Activated T-cell treated with anti-CD3 and anti-CD28 coated beads, Interleukin-2, amount 50 U/mL, for 24 hours (primary cell): ENCODE results near the gene CAMSAP1.

ENCODE experiments used
- DNase-seq: peaks from one replicate; pipeline ENCODE4 v3.0.0-alpha.2; 2020
- H3K27ac Mint-ChIP-seq: 2 replicates; pipeline ENCODE4 v1.8.0; 2020; ENCODE audit warnings: mild to moderate bottlenecking, mixed read lengths
- H3K27me3 Mint-ChIP-seq: 2 replicates; pipeline ENCODE4 v1.8.0; 2020; ENCODE audit warnings: mixed read lengths
- H3K36me3 Mint-ChIP-seq: 2 replicates; pipeline ENCODE4 v1.8.0; 2020; ENCODE audit warnings: low read depth, mixed read lengths
- H3K4me1 Mint-ChIP-seq: 2 replicates; pipeline ENCODE4 v1.8.0; 2020; ENCODE audit warnings: low read depth, mixed read lengths
- H3K4me3 Mint-ChIP-seq: 2 replicates; pipeline ENCODE4 v1.8.0; 2020; ENCODE audit warnings: mild to moderate bottlenecking, moderate library complexity, mixed read lengths
- H3K9me3 Mint-ChIP-seq: 2 replicates; pipeline ENCODE4 v1.8.0; 2020; ENCODE audit warnings: mixed read lengths

CAMSAP1 gene

DNA sequence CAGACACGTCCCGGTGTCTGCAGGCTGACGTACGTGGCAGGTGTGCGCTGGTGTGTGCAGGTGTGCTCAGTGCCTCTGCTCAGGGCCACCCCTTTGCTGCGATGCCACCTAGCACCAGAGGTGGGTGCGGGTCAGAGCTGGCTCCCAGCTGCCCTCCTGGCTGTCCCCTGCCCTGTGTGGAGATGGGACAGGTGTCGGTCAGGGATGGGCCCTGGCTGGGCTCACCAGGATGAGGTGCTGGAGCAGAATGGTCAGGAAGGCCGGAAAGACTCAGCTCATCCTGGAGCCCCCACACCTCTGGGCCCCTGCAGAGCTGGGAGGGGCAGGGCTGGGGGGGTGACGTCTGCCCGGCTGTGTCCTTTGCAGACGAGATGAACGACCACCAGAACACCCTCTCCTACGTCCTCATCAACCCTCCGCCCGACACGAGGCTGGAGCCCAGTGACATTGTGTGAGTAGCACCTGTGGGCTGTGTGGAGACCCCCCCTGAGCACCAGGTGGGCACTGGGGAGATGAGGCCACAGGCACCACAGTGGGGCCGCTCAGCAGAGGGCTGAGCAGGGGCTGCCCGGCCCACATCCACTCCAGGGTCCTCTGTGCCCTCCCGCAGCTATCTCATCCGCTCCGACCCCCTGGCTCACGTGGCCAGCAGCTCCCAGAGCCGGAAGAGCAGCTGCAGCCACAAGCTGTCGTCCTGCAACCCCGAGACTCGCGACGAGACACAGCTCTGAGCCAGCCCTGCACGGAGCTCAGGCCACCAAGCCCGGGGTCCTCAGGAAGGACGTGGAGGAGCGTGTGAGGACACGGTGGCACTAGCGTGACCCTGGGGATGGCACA is 115.7 kb downstream of the CAMSAP1 start:
- Mint-ChIP-seq H3K27me3 (no peaks in the 10 kb centered on the region), H3K27ac (no peak overlapping the region), H3K4me1 (no peaks in the 10 kb centered on the region), H3K9me3 (no peaks in the 10 kb centered on the region), H3K36me3 (no peaks in the 10 kb centered on the region), H3K4me3 (no peak overlapping the region)
- DNase-seq: no peak

DNA sequence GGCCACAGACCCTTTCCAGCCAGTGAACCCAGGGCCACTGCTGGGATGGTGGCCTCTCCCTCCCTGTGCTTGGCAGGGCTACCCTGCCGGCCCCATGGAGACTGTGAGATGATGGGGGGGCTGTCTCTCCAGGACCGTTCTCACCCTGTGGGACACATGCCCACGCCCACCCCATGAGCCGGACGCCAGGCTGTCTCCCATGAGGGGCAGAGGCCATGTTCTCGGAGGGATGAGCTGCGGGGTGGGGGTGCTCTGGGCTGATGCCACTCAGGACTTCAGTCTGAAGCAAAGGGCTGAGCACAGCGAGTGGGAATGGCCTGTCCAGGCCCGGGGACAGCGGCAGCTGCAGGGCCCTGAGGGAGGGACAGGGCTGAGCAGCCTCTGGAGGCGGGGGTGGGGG is 116.5 kb downstream of the CAMSAP1 start:
- Mint-ChIP-seq H3K27ac (no peak overlapping the region), H3K9me3 (no peaks in the 10 kb centered on the region), H3K36me3 (no peaks in the 10 kb centered on the region), H3K4me3 (no peak overlapping the region), H3K4me1 (no peaks in the 10 kb centered on the region), H3K27me3 (no peaks in the 10 kb centered on the region)
- no peak for DNase-seq

DNA sequence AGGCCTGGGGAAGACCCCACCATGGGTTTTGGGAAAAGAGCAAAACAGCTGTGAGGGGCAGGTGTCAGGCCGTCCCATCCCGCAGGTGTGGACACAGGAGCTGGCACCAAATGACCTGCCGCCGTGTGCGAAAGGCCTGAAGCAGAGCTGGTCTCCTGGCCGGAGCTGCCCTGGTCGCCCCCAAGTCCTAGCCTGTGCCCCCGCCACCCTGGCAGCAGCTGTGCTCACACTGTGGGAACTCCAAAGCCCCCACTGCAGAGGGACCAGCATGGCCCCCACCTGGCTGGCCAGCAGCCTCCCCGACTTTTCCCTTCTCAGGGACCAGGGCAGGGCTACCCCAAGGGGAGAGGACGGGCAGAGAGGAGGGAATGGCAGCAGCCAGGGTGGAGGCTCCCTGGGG is 117.0 kb downstream of the CAMSAP1 start:
- Mint-ChIP-seq H3K27ac (no peak overlapping the region), H3K36me3 (no peaks in the 10 kb centered on the region), H3K4me3 (no peak overlapping the region), H3K4me1 (no peaks in the 10 kb centered on the region), H3K9me3 (no peaks in the 10 kb centered on the region), H3K27me3 (no peaks in the 10 kb centered on the region)
- DNase-seq: no peak

DNA sequence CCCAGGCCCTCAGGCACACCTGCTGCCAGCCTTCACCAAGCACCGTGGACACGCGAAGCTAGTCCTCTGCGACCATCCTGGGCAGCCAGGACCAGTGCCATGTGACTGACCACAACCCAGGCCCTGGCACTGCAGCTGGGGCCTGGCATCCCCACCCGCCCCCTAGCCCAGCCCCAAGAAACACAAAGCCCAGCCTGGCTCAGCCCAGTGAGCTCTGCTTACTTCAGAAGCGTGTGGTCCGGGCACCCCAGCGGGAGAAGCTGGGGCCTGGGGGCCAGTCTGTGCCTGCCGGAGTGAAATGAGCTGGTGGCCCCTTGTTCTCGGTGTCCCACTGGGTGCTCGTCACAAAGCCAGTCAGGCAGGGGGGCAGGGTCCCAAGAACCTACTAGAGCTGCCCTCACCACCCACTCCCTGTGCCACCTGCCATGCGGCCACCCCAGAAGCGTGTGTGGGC is 117.5 kb downstream of the CAMSAP1 start:
- H3K36me3 Mint-ChIP-seq: no peaks in the 10 kb centered on the region
- H3K4me3 Mint-ChIP-seq: no peak overlapping the region
- H3K27ac Mint-ChIP-seq: no peak overlapping the region
- DNase-seq: no peak
- H3K9me3 Mint-ChIP-seq: no peaks in the 10 kb centered on the region
- H3K4me1 Mint-ChIP-seq: no peaks in the 10 kb centered on the region
- H3K27me3 Mint-ChIP-seq: no peaks in the 10 kb centered on the region

DNA sequence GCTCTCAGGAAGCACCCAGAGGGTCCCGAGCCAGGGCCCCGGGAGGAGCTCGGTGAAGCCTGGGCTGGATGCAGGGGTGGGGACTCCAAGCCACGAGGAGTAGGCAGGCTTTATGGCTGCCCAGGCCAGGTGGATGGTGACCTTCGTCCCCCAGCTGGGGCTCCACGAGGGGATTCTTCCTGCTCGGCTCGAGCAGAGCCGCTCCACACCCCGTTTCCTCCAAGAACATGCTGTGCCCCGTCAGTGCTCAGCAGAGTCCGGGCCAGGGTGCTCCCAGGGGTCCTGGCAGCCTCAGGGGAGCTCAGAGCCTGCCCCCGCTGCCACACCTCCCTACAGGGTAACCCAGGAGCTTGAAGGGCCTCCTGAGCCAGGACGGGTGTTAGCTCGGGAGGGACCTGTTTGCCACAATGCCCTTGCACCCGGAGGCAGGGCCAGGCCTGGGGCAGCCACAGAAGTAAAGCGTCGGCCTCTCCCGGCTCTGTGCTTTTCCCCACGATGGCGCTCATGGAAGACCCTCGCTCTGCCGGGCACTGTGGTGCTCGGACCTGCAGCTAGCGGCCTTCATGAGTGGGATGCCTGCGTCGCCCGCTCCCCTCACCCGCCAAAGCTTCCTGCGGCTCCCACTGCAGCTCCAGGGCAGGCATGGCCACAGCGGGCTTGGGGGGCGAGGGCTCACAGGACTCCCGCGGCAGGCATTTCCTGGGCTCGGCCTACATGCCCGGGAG is 118.6 kb downstream of the CAMSAP1 start:
- Mint-ChIP-seq H3K27me3 (no peaks in the 10 kb centered on the region), H3K36me3 (no peaks in the 10 kb centered on the region), H3K4me1 (no peaks in the 10 kb centered on the region), H3K4me3 (no peak overlapping the region), H3K27ac (no peak overlapping the region), H3K9me3 (no peaks in the 10 kb centered on the region)
- no peak for DNase-seq

DNA sequence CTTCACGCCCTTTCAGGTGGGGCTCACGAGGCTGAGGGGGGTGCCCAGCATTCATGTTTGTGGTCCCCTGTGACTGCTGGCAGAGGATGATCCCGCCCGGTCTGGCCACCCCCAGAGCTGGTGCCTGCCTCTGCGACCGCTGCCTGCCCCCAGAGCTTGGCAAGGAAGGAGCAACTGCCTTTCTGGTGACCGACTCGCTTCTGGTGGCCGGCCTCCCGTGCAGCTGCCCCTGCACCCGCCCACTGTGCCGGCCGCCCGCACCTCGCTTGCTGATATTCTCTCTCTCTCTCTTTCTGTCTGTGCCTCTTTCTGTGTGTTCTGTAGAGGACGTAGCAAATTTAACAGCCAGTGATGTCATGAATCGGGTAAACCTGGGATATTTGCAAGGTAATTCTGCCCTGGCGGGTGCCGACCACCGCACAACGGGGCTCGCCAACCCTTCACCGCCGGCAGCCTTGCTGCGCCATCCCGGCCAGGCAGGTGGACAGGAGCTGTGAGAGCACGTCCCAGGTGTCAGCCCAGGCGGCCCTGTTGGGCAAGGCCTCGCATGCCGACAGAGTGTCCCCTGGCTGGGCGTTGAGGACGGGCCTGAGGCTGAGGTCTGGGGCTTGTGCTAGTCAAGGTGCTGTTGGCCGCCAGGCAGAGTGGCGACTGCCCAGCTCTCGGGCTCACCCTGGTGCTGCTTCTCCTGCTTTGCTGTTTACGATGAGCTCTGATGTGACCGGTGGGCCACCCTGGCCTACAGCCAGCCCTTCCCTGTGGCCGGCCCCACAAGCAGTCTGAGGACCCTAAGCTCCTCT is 119.4 kb downstream of the CAMSAP1 start:
- no peaks in the 10 kb centered on the region for H3K9me3 Mint-ChIP-seq
- H3K4me1 Mint-ChIP-seq: no peaks in the 10 kb centered on the region
- H3K27ac Mint-ChIP-seq: no peak overlapping the region

DNA sequence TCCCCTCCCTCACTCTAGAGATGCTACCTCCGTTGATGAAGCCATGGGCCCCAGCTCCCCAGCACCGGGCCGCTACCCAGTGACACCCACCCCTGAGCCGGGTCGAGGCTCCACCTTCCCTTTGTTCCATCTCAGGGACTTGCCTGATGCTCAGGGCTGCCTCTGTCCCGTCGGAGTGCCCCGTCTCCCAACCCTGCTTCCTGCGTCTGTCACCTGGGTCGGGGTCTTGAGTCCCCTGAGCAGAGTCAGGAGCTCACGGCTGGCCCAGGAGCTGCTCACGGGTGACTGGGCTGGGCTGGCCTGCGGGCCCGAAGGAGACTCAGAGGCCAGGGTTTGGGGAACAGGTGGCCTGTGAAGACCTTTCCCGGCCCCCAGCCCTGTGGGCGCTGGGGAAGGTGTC is 120.0 kb downstream of the CAMSAP1 start:
- Mint-ChIP-seq H3K4me1 (no peaks in the 10 kb centered on the region), H3K9me3 (no peaks in the 10 kb centered on the region), H3K4me3 (no peak overlapping the region), H3K27me3 (no peaks in the 10 kb centered on the region), H3K36me3 (no peaks in the 10 kb centered on the region), H3K27ac (no peak overlapping the region)
- DNase-seq: no peak

More for the DNA sequence above, 119.4 kb downstream of the CAMSAP1 start:
- Mint-ChIP-seq H3K36me3 (no peaks in the 10 kb centered on the region), H3K27me3 (no peaks in the 10 kb centered on the region), H3K4me3 (no peak overlapping the region)
- no peak for DNase-seq

DNA sequence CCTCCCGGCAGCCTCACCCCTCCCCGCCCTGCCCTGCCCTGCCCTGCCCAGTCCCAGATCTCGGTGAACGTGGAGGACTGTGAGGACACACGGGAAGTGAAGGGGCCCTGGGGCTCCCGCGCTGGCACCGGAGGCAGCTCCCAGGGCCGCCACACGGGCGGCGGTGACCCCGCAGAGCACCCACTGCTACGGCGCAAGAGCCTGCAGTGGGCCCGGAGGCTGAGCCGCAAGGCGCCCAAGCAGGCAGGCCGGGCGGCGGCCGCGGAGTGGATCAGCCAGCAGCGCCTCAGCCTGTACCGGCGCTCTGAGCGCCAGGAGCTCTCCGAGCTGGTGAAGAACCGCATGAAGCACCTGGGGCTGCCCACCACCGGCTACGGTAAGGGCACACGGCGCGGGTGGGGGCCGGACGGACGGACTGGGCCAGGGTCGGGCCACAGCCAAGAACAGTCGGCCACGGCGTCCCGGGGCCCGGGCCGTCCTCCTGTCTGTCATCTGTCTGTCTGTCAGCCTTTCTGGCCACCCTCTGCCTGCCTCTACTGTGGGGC is 121.1 kb downstream of the CAMSAP1 start:
- Mint-ChIP-seq H3K4me1 (no peaks in the 10 kb centered on the region), H3K9me3 (no peaks in the 10 kb centered on the region), H3K4me3 (no peak overlapping the region), H3K27me3 (no peaks in the 10 kb centered on the region), H3K36me3 (no peaks in the 10 kb centered on the region), H3K27ac (no peak overlapping the region)
- DNase-seq: no peak

DNA sequence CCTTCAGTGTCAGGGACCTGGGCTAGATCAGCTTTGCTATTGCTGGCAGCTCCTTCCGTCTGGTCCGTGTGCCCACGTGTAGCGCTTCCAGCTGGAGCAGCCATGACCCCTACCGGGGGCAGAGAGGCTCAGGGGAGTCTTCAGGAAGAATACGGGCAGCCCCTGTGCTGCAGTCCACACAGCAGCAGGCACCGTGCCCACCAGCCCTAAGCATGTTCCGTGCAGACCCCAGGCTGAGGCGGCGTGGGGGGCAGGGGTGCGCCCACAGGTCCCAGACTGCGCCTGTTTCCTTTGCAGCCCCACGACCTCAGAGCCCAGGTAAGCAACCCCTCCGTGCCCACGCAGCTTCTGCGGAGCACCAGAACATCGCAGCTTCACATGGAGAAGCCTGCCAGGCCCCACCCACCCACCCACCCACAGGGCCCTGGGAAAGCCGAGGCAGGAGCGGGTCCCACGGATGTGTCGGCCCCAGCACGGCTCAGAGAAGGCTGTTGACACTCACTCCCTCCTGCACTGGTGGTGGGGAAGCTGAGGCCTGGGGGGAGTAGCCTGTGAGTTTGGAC is 122.3 kb downstream of the CAMSAP1 start:
- no peaks in the 10 kb centered on the region for H3K36me3 Mint-ChIP-seq
- no peaks in the 10 kb centered on the region for H3K27me3 Mint-ChIP-seq
- H3K4me1 Mint-ChIP-seq: no peaks in the 10 kb centered on the region
- H3K9me3 Mint-ChIP-seq: no peaks in the 10 kb centered on the region
- no peak overlapping the region for H3K4me3 Mint-ChIP-seq
- no peak for DNase-seq
- no peak overlapping the region for H3K27ac Mint-ChIP-seq

DNA sequence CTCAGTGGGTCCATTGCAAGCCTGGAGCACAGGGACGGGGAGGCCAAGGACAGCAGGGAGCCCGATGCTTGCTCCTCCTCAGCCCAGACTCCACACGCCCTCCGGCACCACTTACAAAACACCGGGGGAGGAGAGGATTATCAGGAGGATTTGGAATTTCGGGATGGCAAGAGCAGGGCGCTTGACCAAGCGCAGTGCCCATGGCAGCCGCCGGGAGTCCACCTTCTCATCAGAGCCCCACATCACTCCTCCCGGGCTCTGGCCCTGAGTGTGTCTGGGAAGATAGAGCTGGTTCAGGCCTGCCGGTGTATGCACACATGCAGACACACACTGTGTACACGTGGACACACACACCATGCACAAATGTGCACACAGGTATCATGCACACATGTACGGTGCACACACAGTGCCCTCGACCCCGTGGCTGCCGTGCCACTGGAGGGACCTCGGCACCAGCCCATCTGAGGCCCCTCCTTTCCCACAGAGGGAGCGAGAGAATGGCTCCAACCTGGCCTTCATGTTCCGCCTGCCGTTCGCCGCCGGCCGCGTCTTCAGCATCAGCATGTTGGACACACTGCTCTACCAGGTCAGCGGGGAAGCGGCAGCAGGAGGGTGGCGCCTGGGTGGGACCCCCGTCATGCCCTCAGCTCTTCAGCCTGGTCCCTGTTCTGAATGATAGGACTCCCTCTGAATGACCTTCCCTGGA is 123.7 kb downstream of the CAMSAP1 start:
- Mint-ChIP-seq H3K27ac (no peak overlapping the region), H3K9me3 (no peaks in the 10 kb centered on the region), H3K4me3 (no peak overlapping the region), H3K4me1 (no peaks in the 10 kb centered on the region), H3K36me3 (no peaks in the 10 kb centered on the region), H3K27me3 (no peaks in the 10 kb centered on the region)
- DNase-seq: no peak

DNA sequence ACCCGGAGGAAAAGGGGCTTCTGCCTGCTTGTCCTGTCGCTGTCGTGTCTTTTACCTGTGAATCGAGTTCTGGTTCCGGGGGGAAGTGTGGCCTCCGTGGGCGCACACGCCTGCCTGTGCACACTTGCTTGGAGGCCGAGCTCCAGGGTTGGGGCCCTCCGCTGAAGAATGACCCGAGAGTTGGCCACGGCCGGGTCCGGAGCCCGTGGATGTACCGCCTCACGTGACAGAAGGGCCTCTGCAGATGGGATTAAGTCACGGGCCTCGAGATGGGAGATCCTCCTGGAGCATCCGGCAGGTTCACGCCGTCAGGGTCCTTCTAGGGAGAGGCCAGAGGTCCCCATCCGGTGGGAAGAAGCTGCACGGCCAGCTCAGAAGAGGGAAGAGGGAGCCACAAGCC is 124.4 kb downstream of the CAMSAP1 start:
- H3K4me1 Mint-ChIP-seq: no peaks in the 10 kb centered on the region

DNA sequence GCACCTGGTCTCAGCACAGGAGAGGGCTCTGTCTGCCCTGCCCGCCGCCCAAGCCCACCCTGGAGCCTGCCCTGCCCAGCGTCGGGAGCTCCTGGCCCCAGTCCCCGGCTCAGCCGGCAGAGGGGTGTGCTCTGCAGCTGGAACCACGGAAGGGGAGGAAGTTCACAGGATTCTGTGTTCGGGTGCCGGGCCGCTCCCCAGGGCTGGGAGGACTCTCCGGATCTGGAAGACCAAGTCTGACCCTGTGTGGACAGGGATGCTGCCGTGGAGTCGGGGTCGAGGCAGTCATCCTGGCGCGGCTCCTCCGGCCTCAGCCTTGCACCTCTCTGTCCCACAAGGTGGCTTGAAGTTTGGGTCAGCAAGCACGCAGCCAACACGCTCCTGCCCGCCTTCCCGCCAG is 126.7 kb downstream of the CAMSAP1 start:
- H3K4me1 Mint-ChIP-seq: no peaks in the 10 kb centered on the region
- no peaks in the 10 kb centered on the region for H3K27me3 Mint-ChIP-seq
- H3K4me3 Mint-ChIP-seq: no peak overlapping the region
- DNase-seq: no peak
- no peaks in the 10 kb centered on the region for H3K36me3 Mint-ChIP-seq
- H3K9me3 Mint-ChIP-seq: no peaks in the 10 kb centered on the region
- no peak overlapping the region for H3K27ac Mint-ChIP-seq

More for the DNA sequence above, 124.4 kb downstream of the CAMSAP1 start:
- no peak overlapping the region for H3K4me3 Mint-ChIP-seq
- no peak for DNase-seq
- no peaks in the 10 kb centered on the region for H3K36me3 Mint-ChIP-seq
- H3K27me3 Mint-ChIP-seq: no peaks in the 10 kb centered on the region
- no peak overlapping the region for H3K27ac Mint-ChIP-seq
- H3K9me3 Mint-ChIP-seq: no peaks in the 10 kb centered on the region

DNA sequence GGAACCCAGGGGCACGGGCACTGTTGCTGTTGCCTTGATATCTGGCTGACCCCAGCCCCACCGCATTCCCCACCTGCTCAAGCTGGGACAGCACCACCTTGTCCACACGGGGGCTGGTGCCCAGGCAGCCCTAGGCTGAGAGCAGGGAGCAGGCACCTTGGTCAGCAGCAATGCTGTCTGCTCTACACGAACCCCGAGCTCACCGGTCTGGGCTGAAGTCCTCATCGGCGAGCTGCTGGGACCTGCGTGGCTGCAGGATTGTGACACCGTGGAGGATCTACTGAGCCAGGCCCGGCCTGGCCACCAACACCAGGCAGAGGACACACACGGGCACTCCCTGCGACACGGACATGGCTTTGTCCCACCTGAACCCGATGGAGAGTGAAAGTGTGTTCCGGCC is 127.3 kb downstream of the CAMSAP1 start:
- H3K4me1 Mint-ChIP-seq: no peaks in the 10 kb centered on the region
- no peak overlapping the region for H3K27ac Mint-ChIP-seq
- no peak for DNase-seq
- no peaks in the 10 kb centered on the region for H3K27me3 Mint-ChIP-seq
- no peaks in the 10 kb centered on the region for H3K9me3 Mint-ChIP-seq
- no peak overlapping the region for H3K4me3 Mint-ChIP-seq
- H3K36me3 Mint-ChIP-seq: no peaks in the 10 kb centered on the region

DNA sequence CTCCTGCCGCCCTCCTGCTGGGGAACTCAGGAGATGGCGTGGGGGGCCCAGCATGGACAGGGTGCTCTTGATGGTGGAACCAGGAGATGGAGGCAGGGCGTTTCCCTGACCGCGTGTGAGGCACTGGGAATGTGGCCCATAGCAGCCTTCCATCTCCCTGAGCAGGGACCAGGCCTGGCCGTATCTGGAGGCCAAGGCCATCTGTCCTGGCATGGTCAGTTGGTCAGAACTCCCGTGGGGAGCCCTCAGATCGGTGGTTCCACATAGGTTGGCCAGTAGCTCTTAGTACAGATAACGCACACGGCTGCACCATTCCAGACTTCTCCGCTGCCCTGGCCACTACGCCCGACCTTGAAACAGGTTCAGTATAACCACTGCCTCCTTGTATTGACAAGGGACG is 127.8 kb downstream of the CAMSAP1 start:
- no peaks in the 10 kb centered on the region for H3K9me3 Mint-ChIP-seq

More for the DNA sequence above, 127.8 kb downstream of the CAMSAP1 start:
- H3K4me3 Mint-ChIP-seq: no peak overlapping the region
- H3K27me3 Mint-ChIP-seq: no peaks in the 10 kb centered on the region
- no peaks in the 10 kb centered on the region for H3K4me1 Mint-ChIP-seq
- no peak for DNase-seq
- H3K27ac Mint-ChIP-seq: no peak overlapping the region
- H3K36me3 Mint-ChIP-seq: no peaks in the 10 kb centered on the region
